OCI-LY1 (cell line): ENCODE results near the gene BCL11A.

Experiments used
- H2AFZ ChIP-seq: fragments of 200-600 bp; sonication (generic), shearing (Covaris generic); 2 replicates; pipeline ENCODE4 v1.6.0; 2014; ENCODE audit warnings: antibody characterized with exemption, mild to moderate bottlenecking, low read length
- H3F3A ChIP-seq: fragments of 200-600 bp; sonication (generic), shearing (Covaris generic); 2 replicates; pipeline ENCODE4 v1.6.0; 2014; ENCODE audit warnings: mild to moderate bottlenecking, antibody characterized with exemption, low read length, moderate library complexity; ENCODE audit not compliant: insufficient read depth
- H3K27ac ChIP-seq: fragments of 200-600 bp; sonication (generic); 2 replicates; pipeline ENCODE4 v1.5.1; 2014; ENCODE audit warnings: low read length, mixed run types, mild to moderate bottlenecking, low read depth; ENCODE audit not compliant: poor library complexity, severe bottlenecking
- H3K27me3 ChIP-seq: fragments of 200-600 bp; sonication (generic); 2 replicates; pipeline ENCODE4 v1.6.0; 2014; ENCODE audit warnings: antibody characterized with exemption, mild to moderate bottlenecking, low read length, moderate library complexity; ENCODE audit not compliant: insufficient read depth
- H3K36me3 ChIP-seq: fragments of 200-600 bp; sonication (generic); 2 replicates; pipeline ENCODE4 v1.6.1; 2014; ENCODE audit warnings: mild to moderate bottlenecking, antibody characterized with exemption, low read length, moderate library complexity, mixed read lengths; ENCODE audit not compliant: insufficient read depth
- H3K4me1 ChIP-seq: fragments of 200-600 bp; sonication (generic); 2 replicates; pipeline ENCODE4 v1.5.1; 2014; ENCODE audit warnings: mild to moderate bottlenecking, low read length, moderate library complexity; ENCODE audit not compliant: insufficient read depth, severe bottlenecking
- H3K4me2 ChIP-seq: fragments of 200-600 bp; sonication (generic), shearing (Covaris generic); 2 replicates; pipeline ENCODE4 v1.6.1; 2014; ENCODE audit warnings: low read length
- H3K4me3 ChIP-seq: fragments of 200-600 bp; sonication (generic); 2 replicates; pipeline ENCODE4 v1.5.1; 2014; ENCODE audit warnings: low read length, low read depth, mild to moderate bottlenecking, mixed read lengths; ENCODE audit not compliant: poor library complexity, severe bottlenecking
- H3K79me2 ChIP-seq: fragments of 200-600 bp; shearing (Covaris generic); 2 replicates; pipeline ENCODE4 v1.6.1; 2016; ENCODE audit warnings: mixed run types, low read length, mixed read lengths; ENCODE audit not compliant: insufficient read depth
- H3K9ac ChIP-seq: fragments of 200-600 bp; sonication (generic), shearing (Covaris generic); 2 replicates; pipeline ENCODE4 v1.6.1; 2014; ENCODE audit warnings: mild to moderate bottlenecking, low read length, mixed read lengths
- H3K9me2 ChIP-seq: fragments of 200-600 bp; sonication (generic), shearing (Covaris generic); 2 replicates; pipeline ENCODE4 v1.6.1; 2014; ENCODE audit warnings: low read depth, mild to moderate bottlenecking, low read length, mixed read lengths
- H3K9me3 ChIP-seq: fragments of 200-600 bp; shearing (Covaris generic); 2 replicates; pipeline ENCODE4 v1.6.1; 2014; ENCODE audit warnings: low read length, mixed read lengths
- H4K20me1 ChIP-seq: fragments of 200-600 bp; sonication (generic), shearing (Covaris generic); 2 replicates; pipeline ENCODE4 v1.6.0; 2016; ENCODE audit warnings: mild to moderate bottlenecking, low read length; ENCODE audit not compliant: insufficient read depth
- CTCF ChIP-seq: fragments of 200-600 bp; sonication (generic), shearing (Covaris generic); IDR thresholded peaks from 2 replicates; pipeline ENCODE4 v1.5.1; 2017; ENCODE audit warnings: mild to moderate bottlenecking, antibody characterized with exemption, low read length, moderate library complexity, mixed read lengths
- EZH2 ChIP-seq: fragments of 200-600 bp; sonication (generic), shearing (Covaris generic); IDR thresholded peaks from 2 replicates; pipeline ENCODE4 v1.8.0; 2017; ENCODE audit warnings: borderline replicate concordance, mixed run types, mild to moderate bottlenecking, antibody characterized with exemption, low read length, moderate library complexity, mixed read lengths

Gene BCL11A

GRCh38 chr2:60536746-60537145 is 16.7 kb downstream of the BCL11A start:
- no peaks in the 10 kb centered on the region for H4K20me1 ChIP-seq
- no peaks in the 10 kb centered on the region for H3K9me2 ChIP-seq
- H3K36me3 ChIP-seq, result peaks cover 4% of the 10 kb centered on the region; the same call in 1 of the 2 replicates
- TF ChIP-seq CTCF (no peak), EZH2 (no peak)
- H3K79me2 ChIP-seq, result no peaks in the 10 kb centered on the region
- no peak overlapping the region for H3K4me2 ChIP-seq
- no peak overlapping the region for H3K4me3 ChIP-seq
- no peak overlapping the region for H3K27ac ChIP-seq
- peaks cover 30% of the 10 kb centered on the region for H3K4me1 ChIP-seq
- H3F3A ChIP-seq, result no peaks in the 10 kb centered on the region
- no peaks in the 10 kb centered on the region for H3K9me3 ChIP-seq
- no peaks in the 10 kb centered on the region for H3K27me3 ChIP-seq
- H2AFZ ChIP-seq, result no peak overlapping the region
- H3K9ac ChIP-seq, result no peak overlapping the region

- Histone ChIP-seq H3F3A (no peaks in the 10 kb centered on the region), H3K27me3 (no peaks in the 10 kb centered on the region), H3K4me3 (no peak overlapping the region), H3K4me2 (no peak overlapping the region), H3K9ac (no peak overlapping the region), H3K9me2 (no peaks in the 10 kb centered on the region), H2AFZ (no peak overlapping the region), H3K79me2 (no peaks in the 10 kb centered on the region), H3K36me3 (peaks cover 4% of the 10 kb centered on the region; the same call in 1 of the 2 replicates), H3K4me1 (peaks cover 37% of the 10 kb centered on the region), H4K20me1 (no peaks in the 10 kb centered on the region), H3K9me3 (no peaks in the 10 kb centered on the region), H3K27ac (no peak overlapping the region)
- TF ChIP-seq EZH2, result no peak
- TF ChIP-seq CTCF, result no peak
Observed at GRCh38 chr2:60535685-60536312, 17.7 kb downstream of the BCL11A start.

GRCh38 chr2:60534892-60535684 is 18.4 kb downstream of the BCL11A start:
- no peaks in the 10 kb centered on the region for H3K9me3 ChIP-seq
- no peaks in the 10 kb centered on the region for H3K27me3 ChIP-seq
- no peak overlapping the region for H3K4me2 ChIP-seq
- no peaks in the 10 kb centered on the region for H3F3A ChIP-seq
- H4K20me1 ChIP-seq, result no peaks in the 10 kb centered on the region
- H3K27ac ChIP-seq, result no peak overlapping the region
- no peaks in the 10 kb centered on the region for H3K79me2 ChIP-seq
- H3K9ac ChIP-seq, result no peak overlapping the region
- H3K4me3 ChIP-seq, result no peak overlapping the region
- H3K4me1 ChIP-seq, result peaks cover 44% of the 10 kb centered on the region
- no peaks in the 10 kb centered on the region for H3K9me2 ChIP-seq
- H2AFZ ChIP-seq, result no peak overlapping the region
- TF ChIP-seq EZH2 (no peak), CTCF (no peak)
- no peaks in the 10 kb centered on the region for H3K36me3 ChIP-seq
